HCT116 (cell line): ENCODE results near the gene TDRD12. TPM values are rescaled to one million over a fixed set of nuclear protein-coding genes. Genes with fewer than 3 reads are reported as not detected.

ENCODE experiments used
- ATAC-seq: fragments of 200-7000 bp; cut with Tn5 transposase; 2 replicates; pipeline ENCODE4 v1.9.1; 2020; ENCODE audit warnings: mild to moderate bottlenecking, moderate library complexity
- BruUV-seq: library from RNA; stranded (reverse); fragments of 400-500 nt; replicated peaks from 2 replicates; lab custom pipeline; 2021; lab: Mats Ljungman, UMichigan
- CTCF ChIA-PET: fragments of 300-600 bp; sonication (Branson Sonifier 250); formaldehyde crosslinking; loops from one replicate; lab custom pipeline; 2021; ENCODE audit warnings: antibody characterized with exemption; lab: Charles Lee
- POLR2A ChIA-PET: fragments of 300-600, 350-600 bp; sonication (Branson Sonifier 250); formaldehyde crosslinking; loops from one replicate; lab custom pipeline; 2021; ENCODE audit warnings: antibody characterized with exemption; lab: Charles Lee
- RAD21 ChIA-PET, 2 experiments: fragments of 300-600 bp; sonication (Branson Sonifier 250); formaldehyde crosslinking; loops; one replicate each; lab custom pipeline; 2023; ENCODE audit warnings: low total read pairs in 2 of 2; ENCODE audit not compliant: uncharacterized antibody in 2 of 2, unreplicated experiment in 2 of 2, low non-redundant PET in 1 of 2; lab: Charles Lee
- DNase-seq: peaks from one replicate; pipeline ENCODE4 v3.0.0-alpha.2; 2010; ENCODE audit warnings: low read depth, low spot score
- H2AFZ ChIP-seq: fragments of 200-600 bp; shearing (Covaris generic), sonication (generic); 2 replicates; pipeline ENCODE4 v1.6.1; 2017; ENCODE audit warnings: low read depth, mixed run types, mixed read lengths, antibody characterized with exemption, low read length; ENCODE audit not compliant: poor library complexity, severe bottlenecking
- H3K27ac ChIP-seq: 2 replicates; pipeline ENCODE4 v1.5.1; 2012; ENCODE audit warnings: low read depth, low read length
- H3K27me3 ChIP-seq: fragments of 200-600 bp; sonication (generic); 2 replicates; pipeline ENCODE4 v1.6.1; 2016; ENCODE audit warnings: mixed run types, low read length, mixed read lengths; ENCODE audit not compliant: insufficient read depth
- H3K36me3 ChIP-seq, 2 experiments: fragments of 200-500 bp in 1 of 2; fragments of 200-600 bp in 1 of 2; sonication (Bioruptor generic) in 1 of 2; sonication (generic) in 1 of 2; 2 replicates each; pipeline versions ENCODE4 v1.5.1 to v1.6.1; 2014 to 2016; ENCODE audit warnings: low read length in 2 of 2, inconsistent platforms in 1 of 2, mixed read lengths in 1 of 2, mixed run types in 1 of 2; ENCODE audit not compliant: insufficient read depth in 2 of 2, control insufficient read depth in 1 of 2
- H3K4me1 ChIP-seq, 2 experiments: fragments of 200-600 bp in 1 of 2; sonication (generic) in 1 of 2; 2 replicates each; pipeline versions ENCODE4 v1.5.1 to v1.6.1; 2012 to 2017; ENCODE audit warnings: low read length in 2 of 2, inconsistent platforms in 1 of 2, mild to moderate bottlenecking in 1 of 2, mixed read lengths in 1 of 2, mixed run types in 1 of 2, moderate library complexity in 1 of 2; ENCODE audit not compliant: insufficient read depth in 2 of 2, control insufficient read depth in 1 of 2
- H3K4me2 ChIP-seq: fragments of 200-600 bp; sonication (generic); 2 replicates; pipeline ENCODE4 v1.6.1; 2017; ENCODE audit warnings: mixed run types, low read length, mixed read lengths
- H3K4me3 ChIP-seq, 2 experiments: fragments of 200-600 bp in 1 of 2; sonication (generic) in 1 of 2; replicated peaks in 1 of 2; 2 replicates each; pipeline ENCODE4 v1.5.1; 2011 to 2016; ENCODE audit warnings: low read length in 2 of 2, control low read depth in 1 of 2, low read depth in 1 of 2, mild to moderate bottlenecking in 1 of 2, mixed read lengths in 1 of 2, mixed run types in 1 of 2
- H3K79me2 ChIP-seq: fragments of 200-600 bp; sonication (generic); 2 replicates; pipeline ENCODE4 v1.6.1; 2017; ENCODE audit warnings: mild to moderate bottlenecking, mixed run types, low read length, moderate library complexity, mixed read lengths; ENCODE audit not compliant: insufficient read depth
- H3K9ac ChIP-seq: fragments of 200-600 bp; sonication (generic); 2 replicates; pipeline ENCODE4 v1.6.1; 2016; ENCODE audit warnings: low read length, mixed read lengths
- H3K9me2 ChIP-seq: fragments of 200-600 bp; sonication (generic), shearing (Covaris generic); 2 replicates; pipeline ENCODE4 v1.6.1; 2017; ENCODE audit warnings: mixed run types, mild to moderate bottlenecking, moderate library complexity; ENCODE audit not compliant: insufficient read depth
- H3K9me3 ChIP-seq, 2 experiments: fragments of 200-500 bp in 1 of 2; fragments of 200-600 bp in 1 of 2; sonication (Bioruptor generic) in 1 of 2; sonication (generic) in 1 of 2; 2 replicates each; pipeline ENCODE4 v1.6.1; 2014 to 2017; ENCODE audit warnings: low read length in 2 of 2, mixed read lengths in 2 of 2, inconsistent platforms in 1 of 2, low read depth in 1 of 2, mild to moderate bottlenecking in 1 of 2, mixed run types in 1 of 2, moderate library complexity in 1 of 2; ENCODE audit not compliant: control insufficient read depth in 1 of 2, insufficient read depth in 1 of 2
- H4K20me1 ChIP-seq: fragments of 200-600 bp; sonication (generic), shearing (Covaris generic); 2 replicates; pipeline ENCODE4 v1.6.1; 2017; ENCODE audit warnings: mixed run types, mild to moderate bottlenecking, moderate library complexity; ENCODE audit not compliant: insufficient read depth
- CBX3 ChIP-seq: IDR thresholded peaks from 2 replicates; pipeline ENCODE4 v1.6.1; 2012; ENCODE audit warnings: low read depth
- CEBPB ChIP-seq: IDR thresholded peaks from 2 replicates; pipeline ENCODE4 v1.6.1; 2012; ENCODE audit warnings: low read depth
- EZH2 ChIP-seq: fragments of 200-600 bp; sonication (generic); IDR thresholded peaks from 2 replicates; pipeline ENCODE4 v1.6.1; 2017; ENCODE audit warnings: antibody characterized with exemption, mixed run types
- EZH2phosphoT487 ChIP-seq: fragments of 200-600 bp; IDR thresholded peaks from 2 replicates; pipeline ENCODE4 v1.6.1; 2018; ENCODE audit warnings: antibody characterized with exemption, borderline replicate concordance
- POLR2AphosphoS5 ChIP-seq: IDR thresholded peaks from 2 replicates; pipeline ENCODE4 v1.6.1; 2011; ENCODE audit warnings: mild to moderate bottlenecking, low read depth, low read length, moderate library complexity
- RAD21 ChIP-seq: IDR thresholded peaks from 2 replicates; pipeline ENCODE4 v1.6.1; 2012; ENCODE audit warnings: low read depth, mild to moderate bottlenecking
- SP1 ChIP-seq: IDR thresholded peaks from 2 replicates; pipeline ENCODE4 v1.6.1; 2012; ENCODE audit warnings: low read depth
- SRF ChIP-seq: IDR thresholded peaks from 2 replicates; pipeline ENCODE4 v1.6.1; 2012; ENCODE audit warnings: low read depth
- TCF7L2 ChIP-seq: IDR thresholded peaks from 2 replicates; pipeline ENCODE4 v1.7.0; 2011; ENCODE audit warnings: borderline replicate concordance, inconsistent platforms; ENCODE audit not compliant: insufficient read depth, insufficient read length; ENCODE audit errors: extremely low read depth
- ZNF274 ChIP-seq: fragments of 200-500 bp; sonication (Bioruptor generic); IDR thresholded peaks from 2 replicates; pipeline ENCODE4 v1.6.1; 2014; ENCODE audit warnings: mild to moderate bottlenecking, low read depth, low read length, inconsistent platforms
- intact Hi-C: fragments of 100-400 bp; cut with micrococcal nuclease; formaldehyde crosslinking; loops from 2 replicates; pipeline ENCODE4 v1.10.0; 2022
- total RNA-seq: library from RNA; stranded (reverse); gene quantifications from one replicate; pipeline ENCODE4 v1.2.1, GENCODE V29; 2021; ENCODE audit not compliant: unreplicated experiment
- TF ChIP-seq, protein P1 (sequence below): IDR thresholded peaks from 2 replicates; pipeline ENCODE4 v1.6.1; 2011; ENCODE audit warnings: mild to moderate bottlenecking, low read length, moderate library complexity; ENCODE audit not compliant: insufficient replicate concordance; ENCODE audit errors: extremely low read depth
- TF ChIP-seq, protein P2 (sequence below): IDR thresholded peaks from 2 replicates; pipeline ENCODE4 v1.6.1; 2012; ENCODE audit warnings: low read depth
- TF ChIP-seq, protein P3 (sequence below), 3 experiments: fragments of 200-600 bp in 1 of 3; sonication (generic) in 1 of 3; IDR thresholded peaks in 2 of 3; conservative IDR thresholded peaks in 1 of 3; 2 replicates each; pipeline ENCODE4 v1.5.1; 2012 to 2017; ENCODE audit warnings: low read depth in 2 of 3, low read length in 2 of 3, antibody characterized with exemption in 1 of 3, borderline replicate concordance in 1 of 3, control low read depth in 1 of 3, mild to moderate bottlenecking in 1 of 3, mixed read lengths in 1 of 3, mixed run types in 1 of 3, moderate library complexity in 1 of 3; ENCODE audit not compliant: insufficient read depth in 1 of 3

TDRD12 gene
- total RNA-seq, 1 experiment from 2014 or later: 0.30 TPM

DNA sequence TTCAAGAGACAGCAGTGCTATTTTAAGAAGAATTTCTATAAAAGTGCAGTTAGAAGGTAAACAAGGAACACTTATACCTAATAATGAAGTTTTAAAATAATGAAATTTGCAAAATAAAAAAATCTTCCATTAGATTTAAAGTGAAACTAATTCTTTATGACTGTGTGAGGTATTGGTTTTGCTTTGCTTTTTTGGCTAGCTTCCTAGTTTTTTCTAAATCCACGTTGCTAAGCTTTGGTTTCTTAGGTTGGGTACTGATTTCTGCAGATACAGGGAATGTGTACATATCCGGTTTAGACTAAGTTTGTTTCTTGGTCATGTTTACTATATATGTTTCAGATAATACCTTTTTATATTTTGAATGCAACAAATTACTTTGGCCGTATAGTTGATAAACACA, 90.2 kb downstream of the TDRD12 start:
- Histone ChIP-seq H3K9ac (no peak overlapping the region), H3K9me3 (no peaks in the 10 kb centered on the region), H3K27ac (no peak overlapping the region), H3K9me2 (no peaks in the 10 kb centered on the region), H4K20me1 (no peaks in the 10 kb centered on the region), H3K4me2 (no peak overlapping the region), H2AFZ (no peak overlapping the region), H3K79me2 (no peaks in the 10 kb centered on the region), H3K4me3 (no peak overlapping the region), H3K4me1 (no peaks in the 10 kb centered on the region), H3K36me3 (no peaks in the 10 kb centered on the region), H3K27me3 (no peaks in the 10 kb centered on the region)
- intact Hi-C loops: no loop called here
- no peak for TF ChIP-seq SP1
- TF ChIP-seq, protein P1, sequence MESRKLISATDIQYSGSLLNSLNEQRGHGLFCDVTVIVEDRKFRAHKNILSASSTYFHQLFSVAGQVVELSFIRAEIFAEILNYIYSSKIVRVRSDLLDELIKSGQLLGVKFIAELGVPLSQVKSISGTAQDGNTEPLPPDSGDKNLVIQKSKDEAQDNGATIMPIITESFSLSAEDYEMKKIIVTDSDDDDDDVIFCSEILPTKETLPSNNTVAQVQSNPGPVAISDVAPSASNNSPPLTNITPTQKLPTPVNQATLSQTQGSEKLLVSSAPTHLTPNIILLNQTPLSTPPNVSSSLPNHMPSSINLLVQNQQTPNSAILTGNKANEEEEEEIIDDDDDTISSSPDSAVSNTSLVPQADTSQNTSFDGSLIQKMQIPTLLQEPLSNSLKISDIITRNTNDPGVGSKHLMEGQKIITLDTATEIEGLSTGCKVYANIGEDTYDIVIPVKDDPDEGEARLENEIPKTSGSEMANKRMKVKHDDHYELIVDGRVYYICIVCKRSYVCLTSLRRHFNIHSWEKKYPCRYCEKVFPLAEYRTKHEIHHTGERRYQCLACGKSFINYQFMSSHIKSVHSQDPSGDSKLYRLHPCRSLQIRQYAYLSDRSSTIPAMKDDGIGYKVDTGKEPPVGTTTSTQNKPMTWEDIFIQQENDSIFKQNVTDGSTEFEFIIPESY: no peak
- no peak for TF ChIP-seq ZNF274
- no peak for ATAC-seq
- DNase-seq: no peak
- POLR2A ChIA-PET: no interaction called here
- no TSS peak for BruUV-seq
- CTCF ChIA-PET: no interaction called here
- RAD21 ChIA-PET: no interaction called here

DNA sequence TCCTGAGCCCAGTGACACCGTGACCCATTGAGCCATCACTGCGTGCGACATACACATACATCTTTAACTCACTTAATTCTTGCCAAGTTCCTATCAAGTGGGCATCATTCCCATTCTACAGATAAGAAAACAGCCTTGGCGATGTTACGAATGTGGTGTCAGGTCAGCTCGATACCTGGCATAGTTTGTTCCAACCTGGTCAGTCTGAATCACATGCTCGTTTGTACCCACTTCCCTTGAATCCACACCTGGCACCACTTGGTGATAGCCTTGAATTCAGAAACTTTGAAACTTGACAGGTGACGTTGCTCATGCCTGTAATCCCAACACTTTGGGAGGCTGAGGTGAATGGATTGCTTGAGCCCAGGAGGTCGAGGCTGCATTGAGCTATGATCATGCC, 90.9 kb downstream of the TDRD12 start:
- ATAC-seq (no peak), DNase-seq (no peak)
- Histone ChIP-seq H3K4me3 (no peak overlapping the region), H2AFZ (no peak overlapping the region), H3K9me2 (no peaks in the 10 kb centered on the region), H3K9ac (no peak overlapping the region), H3K9me3 (no peaks in the 10 kb centered on the region), H3K27ac (no peak overlapping the region), H3K4me2 (no peak overlapping the region), H3K4me1 (no peaks in the 10 kb centered on the region), H3K36me3 (no peaks in the 10 kb centered on the region), H3K79me2 (no peaks in the 10 kb centered on the region), H3K27me3 (no peaks in the 10 kb centered on the region), H4K20me1 (no peaks in the 10 kb centered on the region)
- CTCF ChIA-PET: no interaction called here
- BruUV-seq: no TSS peak
- intact Hi-C loops: no loop called here
- POLR2A ChIA-PET: no interaction called here
- RAD21 ChIA-PET: no interaction called here
- no peak for TF ChIP-seq EZH2
- no peak for TF ChIP-seq SRF
- no peak for TF ChIP-seq RAD21
- no peak for TF ChIP-seq CEBPB
- TF ChIP-seq POLR2AphosphoS5: no peak
- TF ChIP-seq ZNF274: no peak
- no peak for TF ChIP-seq TCF7L2
- TF ChIP-seq EZH2phosphoT487: no peak
- TF ChIP-seq CBX3: no peak
- TF ChIP-seq, protein P2, sequence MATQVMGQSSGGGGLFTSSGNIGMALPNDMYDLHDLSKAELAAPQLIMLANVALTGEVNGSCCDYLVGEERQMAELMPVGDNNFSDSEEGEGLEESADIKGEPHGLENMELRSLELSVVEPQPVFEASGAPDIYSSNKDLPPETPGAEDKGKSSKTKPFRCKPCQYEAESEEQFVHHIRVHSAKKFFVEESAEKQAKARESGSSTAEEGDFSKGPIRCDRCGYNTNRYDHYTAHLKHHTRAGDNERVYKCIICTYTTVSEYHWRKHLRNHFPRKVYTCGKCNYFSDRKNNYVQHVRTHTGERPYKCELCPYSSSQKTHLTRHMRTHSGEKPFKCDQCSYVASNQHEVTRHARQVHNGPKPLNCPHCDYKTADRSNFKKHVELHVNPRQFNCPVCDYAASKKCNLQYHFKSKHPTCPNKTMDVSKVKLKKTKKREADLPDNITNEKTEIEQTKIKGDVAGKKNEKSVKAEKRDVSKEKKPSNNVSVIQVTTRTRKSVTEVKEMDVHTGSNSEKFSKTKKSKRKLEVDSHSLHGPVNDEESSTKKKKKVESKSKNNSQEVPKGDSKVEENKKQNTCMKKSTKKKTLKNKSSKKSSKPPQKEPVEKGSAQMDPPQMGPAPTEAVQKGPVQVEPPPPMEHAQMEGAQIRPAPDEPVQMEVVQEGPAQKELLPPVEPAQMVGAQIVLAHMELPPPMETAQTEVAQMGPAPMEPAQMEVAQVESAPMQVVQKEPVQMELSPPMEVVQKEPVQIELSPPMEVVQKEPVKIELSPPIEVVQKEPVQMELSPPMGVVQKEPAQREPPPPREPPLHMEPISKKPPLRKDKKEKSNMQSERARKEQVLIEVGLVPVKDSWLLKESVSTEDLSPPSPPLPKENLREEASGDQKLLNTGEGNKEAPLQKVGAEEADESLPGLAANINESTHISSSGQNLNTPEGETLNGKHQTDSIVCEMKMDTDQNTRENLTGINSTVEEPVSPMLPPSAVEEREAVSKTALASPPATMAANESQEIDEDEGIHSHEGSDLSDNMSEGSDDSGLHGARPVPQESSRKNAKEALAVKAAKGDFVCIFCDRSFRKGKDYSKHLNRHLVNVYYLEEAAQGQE: no peak
- TF ChIP-seq, protein P3, sequence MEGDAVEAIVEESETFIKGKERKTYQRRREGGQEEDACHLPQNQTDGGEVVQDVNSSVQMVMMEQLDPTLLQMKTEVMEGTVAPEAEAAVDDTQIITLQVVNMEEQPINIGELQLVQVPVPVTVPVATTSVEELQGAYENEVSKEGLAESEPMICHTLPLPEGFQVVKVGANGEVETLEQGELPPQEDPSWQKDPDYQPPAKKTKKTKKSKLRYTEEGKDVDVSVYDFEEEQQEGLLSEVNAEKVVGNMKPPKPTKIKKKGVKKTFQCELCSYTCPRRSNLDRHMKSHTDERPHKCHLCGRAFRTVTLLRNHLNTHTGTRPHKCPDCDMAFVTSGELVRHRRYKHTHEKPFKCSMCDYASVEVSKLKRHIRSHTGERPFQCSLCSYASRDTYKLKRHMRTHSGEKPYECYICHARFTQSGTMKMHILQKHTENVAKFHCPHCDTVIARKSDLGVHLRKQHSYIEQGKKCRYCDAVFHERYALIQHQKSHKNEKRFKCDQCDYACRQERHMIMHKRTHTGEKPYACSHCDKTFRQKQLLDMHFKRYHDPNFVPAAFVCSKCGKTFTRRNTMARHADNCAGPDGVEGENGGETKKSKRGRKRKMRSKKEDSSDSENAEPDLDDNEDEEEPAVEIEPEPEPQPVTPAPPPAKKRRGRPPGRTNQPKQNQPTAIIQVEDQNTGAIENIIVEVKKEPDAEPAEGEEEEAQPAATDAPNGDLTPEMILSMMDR (IDR thresholded peaks at IDR 0.05 in 2 of 3, conservative IDR thresholded peaks at IDR 0.05 in 1 of 3; ENCODE audit: borderline replicate concordance in 1 of 3, insufficient read depth in 1 of 3, low read depth in 2 of 3, low read length in 2 of 3): no peak
